ENCODE measurements around the gene ESYT2.

ESYT2 gene

DNA sequence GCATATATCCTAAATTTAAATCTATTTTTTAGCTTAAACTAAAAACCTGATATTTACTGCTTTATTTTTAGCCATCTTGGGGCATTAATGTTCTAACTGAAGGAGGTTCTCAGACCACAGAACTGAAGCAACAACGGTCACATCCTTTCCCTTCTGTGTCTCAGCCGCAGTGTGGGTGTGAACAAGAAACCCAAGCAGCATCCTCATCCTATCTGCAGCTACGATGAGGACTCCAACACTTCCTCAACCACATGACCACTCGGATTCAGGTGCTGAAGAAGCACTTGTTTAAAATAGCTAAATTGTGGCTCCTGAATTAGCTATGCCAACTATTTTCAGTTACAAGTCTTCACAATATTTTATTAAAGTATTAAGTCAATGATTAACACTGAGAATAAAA is 5.3 kb downstream of the ESYT2 start:
- DNase-seq (ENCODE audit: low spot score), result no peak

DNA sequence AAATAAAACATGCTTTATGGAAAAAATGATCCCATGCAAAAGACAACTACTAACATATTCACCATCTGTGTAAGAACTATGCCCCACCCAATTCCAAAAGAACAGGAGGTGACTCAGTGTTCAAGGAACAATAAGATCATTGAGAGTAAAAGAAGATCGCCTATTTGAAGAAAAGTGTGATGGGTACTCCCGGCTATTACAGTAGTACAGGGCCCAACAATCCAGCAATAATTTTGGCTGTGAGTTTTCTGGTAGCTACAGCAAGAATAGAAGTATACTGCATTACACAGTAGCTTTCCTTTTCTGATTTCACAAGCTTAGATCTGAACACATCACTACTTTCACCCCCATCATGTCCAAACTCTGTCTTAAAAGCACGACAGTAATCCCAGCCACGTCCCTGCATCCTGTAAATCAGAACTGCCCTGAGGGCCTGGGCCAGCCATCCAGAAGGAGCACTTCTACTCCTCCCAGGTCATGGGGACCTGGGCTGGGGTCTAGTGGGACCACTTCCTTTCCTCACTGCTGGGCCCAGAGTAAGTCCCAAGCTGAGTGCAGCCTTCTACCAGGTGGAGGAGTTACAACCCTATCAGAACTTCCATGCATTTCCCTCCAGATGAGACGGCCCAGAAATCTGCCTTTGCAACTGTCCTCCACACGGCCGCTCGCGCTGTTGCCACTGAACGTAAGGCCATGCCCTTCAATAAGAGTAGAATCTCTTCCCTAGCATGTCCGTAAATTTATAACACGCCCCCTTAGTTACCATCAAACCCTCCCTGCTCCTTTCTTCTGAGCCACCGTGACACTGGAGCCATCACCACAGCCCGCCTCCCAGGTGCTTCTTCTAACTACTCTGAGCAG is 7.9 kb downstream of the ESYT2 start:
- peak; percentile 30 for DNase-seq (ENCODE audit: low spot score)

DNA sequence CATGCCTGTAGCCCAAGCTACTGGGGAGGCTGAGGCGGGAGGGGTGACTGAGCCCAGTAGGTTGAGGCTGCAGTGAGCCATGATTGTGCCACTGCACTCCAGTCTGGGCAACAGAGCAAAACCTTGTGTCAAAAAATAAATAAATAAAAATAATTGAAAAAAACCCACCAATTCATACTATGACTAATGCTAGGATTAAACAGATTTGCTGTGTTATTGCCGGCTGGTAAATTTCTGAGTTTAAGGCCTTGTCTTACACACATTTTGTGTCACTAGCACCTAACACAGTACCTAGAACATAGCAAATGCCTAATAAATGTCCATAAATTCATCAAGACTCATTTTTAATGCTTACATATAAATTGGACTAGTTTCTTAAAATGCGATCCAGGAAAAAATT is 8.7 kb downstream of the ESYT2 start:
- DNase-seq (ENCODE audit: low spot score), result no peak

DNA sequence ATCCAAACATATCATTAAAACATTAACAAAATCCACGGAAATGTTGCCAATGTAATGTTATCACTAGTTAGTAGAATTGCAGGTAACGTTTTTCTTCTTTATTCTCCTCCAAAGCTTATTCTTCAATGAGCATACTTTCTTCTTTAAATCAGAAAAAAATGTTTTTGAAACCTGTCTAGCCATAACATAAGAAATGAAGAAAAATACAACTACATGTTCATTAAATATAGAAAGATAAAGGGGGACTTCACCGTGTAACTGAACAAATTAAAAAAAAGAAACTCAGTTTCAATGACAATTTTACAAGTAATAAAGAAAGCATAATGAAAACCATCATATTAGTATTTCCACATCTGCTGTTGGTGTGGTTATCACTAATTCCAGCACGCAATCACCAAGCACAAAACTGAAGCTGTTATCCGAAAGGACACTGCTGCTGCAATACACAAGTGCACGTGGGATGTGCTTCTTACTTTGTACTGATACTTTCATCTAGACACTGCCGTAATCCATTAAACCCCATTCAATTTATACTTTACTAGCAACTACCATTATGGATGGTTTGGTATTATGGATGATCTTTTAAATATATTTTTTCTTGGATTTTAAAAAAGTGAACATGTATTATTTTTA is 9.6 kb downstream of the ESYT2 start:
- DNase-seq (ENCODE audit: low spot score), result peak; percentile 59

DNA sequence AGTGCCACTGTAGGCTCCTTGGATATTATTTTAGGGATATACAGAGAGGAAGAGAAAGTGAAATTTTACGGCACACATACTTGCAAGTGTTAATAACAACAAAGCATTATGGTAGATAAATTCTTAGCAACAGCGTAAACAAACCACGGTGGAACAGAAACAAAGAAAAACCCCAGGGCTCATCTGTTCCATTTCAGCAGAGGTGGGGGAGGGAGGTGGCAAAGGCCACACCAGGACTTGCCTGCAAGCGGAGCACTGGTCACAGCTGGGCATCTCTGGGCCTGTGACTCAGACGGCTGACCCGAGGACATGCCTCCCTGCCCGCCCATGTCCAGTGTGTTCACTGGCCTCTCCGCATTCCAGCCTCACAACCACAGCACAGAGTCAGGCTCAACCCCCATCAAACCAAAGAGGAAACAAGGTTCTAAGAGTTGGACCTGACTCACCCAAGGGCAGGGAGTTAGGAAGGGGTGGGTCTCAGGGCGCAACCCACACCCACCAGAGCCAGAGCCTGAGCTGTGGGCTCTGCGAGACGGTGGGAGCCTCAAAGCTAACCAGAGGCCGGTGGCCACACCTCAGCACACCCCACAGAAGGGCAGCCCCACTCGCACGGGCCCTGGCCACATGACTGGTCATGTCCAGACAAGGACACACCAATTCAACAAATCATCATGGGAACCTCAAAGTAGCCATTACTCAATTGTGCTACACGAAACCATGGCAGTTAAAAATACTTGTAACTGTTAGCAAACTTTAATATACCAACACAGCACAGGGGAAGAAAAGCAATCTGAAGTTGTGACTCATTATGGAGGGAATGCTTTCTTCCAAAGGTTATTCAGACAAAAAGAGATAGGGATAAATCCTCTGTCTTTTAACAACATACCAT is 10.7 kb downstream of the ESYT2 start:
- DNase-seq (ENCODE audit: low spot score), result peak; percentile 20

DNA sequence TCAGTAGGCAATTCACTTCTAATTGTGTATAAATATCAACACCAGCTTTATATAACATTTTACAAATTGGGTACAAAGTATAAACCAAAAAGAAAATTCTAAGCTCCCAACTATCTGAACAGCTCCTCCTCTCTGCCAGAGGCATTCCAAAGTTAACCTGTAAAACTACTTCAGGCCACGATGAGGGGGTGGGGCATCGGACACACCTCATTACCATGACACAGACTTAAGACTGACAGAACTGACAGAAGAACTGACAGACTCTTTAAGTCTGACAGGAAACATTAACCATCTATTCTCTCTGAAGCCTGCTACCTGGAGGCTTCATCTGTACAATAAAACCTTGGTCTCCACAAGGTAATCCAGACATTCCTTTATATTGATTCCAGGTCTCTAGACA is 12.3 kb downstream of the ESYT2 start:
- DNase-seq (ENCODE audit: low spot score), result no peak

DNA sequence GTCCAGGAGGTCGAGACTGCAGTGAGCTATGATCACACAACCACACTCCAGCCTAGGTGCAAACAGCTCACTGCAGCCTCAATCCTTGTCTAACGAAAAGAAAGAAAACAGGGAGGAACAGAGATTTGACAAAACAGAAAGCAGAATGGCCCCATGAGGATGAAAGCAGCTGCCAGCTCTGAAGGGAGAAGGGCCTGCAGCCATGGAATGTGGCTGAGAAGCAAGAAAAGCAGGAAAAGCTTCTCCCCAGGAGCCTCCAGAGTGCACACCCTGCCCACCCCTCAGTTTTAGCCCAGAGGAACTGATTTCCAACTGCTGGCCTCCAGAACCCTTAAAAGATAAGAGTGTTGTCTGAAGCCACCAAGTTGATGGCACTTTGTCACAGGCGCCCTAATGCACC is 13.0 kb downstream of the ESYT2 start:
- no peak for DNase-seq (ENCODE audit: low spot score)

DNA sequence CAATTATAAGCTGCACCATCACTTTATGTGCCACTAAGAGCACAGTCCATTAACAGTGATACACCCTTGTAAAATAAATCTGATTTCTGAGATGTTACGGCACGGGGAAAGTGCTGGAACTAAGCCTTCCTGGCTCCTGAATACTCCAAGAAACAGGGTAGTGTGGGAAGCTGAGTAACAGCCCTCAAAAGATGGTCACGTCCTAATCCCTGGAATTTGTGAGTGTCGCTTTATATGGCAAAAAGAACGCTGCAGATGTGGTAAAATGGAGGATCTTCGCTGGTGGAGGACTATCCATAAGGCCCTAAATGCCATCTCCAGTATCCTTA is 13.5 kb downstream of the ESYT2 start:
- no peak for DNase-seq (ENCODE audit: low spot score)

DNA sequence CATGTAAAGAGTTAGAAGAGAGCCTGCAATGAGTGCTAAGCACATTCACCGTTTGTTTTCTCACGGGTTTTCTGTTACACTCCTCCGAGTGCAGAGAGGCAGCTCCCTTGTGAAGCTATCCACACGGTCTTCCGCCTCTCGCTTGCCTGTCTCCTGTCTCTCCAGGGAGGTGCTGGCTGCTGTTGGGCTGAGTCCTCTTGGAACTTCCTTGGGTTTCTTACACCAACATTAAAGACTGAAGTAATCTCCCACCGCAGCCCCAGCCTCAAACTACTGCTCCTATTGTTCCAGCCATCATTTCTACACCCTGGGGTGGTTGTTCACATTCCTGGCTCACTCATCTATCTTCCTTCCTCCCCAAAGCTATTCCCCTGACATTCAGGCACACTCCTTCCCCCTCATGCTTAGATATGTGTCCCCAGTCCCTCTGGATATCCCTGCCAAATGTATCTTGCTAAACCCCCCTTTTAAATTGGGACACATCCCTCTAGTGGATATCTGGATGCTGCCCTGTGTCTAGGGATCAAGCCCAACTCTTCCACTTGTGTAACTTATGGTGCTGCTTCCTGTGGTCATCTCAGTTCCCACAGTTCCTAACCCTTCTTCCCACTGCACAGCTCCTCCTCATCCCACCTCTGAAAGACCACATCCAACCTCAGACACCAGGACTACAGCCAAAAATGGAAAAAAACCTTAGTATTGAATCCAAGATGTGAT is 14.1 kb downstream of the ESYT2 start:
- no peak for DNase-seq (ENCODE audit: low spot score)

DNA sequence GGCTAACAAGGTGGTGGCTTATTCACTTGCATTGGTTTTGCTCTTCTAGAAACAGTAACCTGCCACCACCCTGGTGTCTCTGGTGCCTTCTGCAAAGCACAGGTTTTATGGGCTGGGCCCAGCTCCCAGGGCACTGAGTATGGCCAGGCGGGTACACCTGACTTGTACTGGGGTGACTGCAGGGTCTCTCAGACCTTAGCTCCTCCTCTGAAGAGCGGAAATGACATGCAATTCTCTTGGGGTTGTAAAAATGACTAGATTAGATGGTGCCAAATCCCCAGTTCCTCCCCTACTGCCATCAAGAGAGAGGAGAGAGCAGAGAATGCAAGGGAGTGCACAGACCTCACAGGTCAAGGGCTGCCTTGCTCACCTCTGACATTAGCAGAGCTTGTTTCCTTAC is 14.7 kb downstream of the ESYT2 start:
- no peak for DNase-seq (ENCODE audit: low spot score)

DNA sequence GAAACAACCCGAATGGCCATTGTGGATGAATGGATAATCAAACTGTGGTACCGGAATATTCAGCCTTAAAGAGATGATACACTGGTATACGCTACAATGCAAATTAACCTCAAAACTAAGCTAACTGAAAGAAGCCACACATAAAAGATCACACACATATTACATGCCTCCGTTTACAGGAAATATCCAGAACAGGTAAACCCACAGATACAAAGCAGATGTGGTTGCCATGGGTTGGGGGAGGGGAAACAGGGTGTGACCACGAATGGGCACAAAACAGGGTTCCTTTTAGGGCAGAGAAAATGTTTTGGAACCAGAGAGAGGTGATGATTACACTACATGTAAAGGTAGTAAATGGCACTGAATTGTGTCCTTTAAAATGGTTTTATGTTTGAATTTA is 16.6 kb downstream of the ESYT2 start:
- DNase-seq (ENCODE audit: low spot score), result no peak

DNA sequence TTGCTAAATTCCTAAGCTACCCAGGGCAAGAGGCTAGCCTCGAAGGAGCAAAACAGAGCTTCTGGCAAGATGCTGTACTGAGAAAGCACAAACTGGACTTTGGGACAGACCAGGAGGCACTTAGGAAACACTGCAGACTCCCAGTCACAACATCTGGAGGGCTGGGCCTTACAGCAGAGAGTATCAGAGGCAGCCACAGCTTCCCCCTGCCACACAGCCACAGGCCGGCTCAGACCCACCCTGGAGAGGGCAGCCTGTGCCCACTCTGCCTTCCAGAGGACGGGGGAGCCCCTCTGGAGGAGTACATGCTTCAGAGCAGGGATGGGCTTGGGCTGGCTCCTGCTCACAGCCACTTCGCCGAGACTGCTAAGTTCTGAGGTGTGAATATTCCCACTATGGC is 17.4 kb downstream of the ESYT2 start:
- no peak for DNase-seq (ENCODE audit: low spot score)

DNA sequence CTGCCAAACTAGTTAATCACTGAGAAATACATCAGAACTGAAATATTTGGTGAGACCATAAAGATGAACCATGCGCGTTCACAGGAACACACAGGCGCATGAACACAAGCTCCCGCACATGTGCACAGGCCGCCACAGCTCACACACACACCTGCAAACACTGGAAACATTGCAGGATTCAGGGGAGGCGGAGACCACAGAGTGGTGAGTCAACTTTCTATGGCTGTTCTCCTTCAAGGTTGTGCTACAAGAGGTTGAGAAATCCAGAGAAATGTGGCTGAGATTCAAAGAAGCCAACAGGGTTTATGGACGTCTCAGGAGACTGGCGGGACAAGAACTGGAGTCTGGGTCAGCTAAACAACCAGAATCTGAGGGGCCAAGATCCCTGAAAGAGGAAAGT is 17.8 kb downstream of the ESYT2 start:
- DNase-seq (ENCODE audit: low spot score), result no peak

DNA sequence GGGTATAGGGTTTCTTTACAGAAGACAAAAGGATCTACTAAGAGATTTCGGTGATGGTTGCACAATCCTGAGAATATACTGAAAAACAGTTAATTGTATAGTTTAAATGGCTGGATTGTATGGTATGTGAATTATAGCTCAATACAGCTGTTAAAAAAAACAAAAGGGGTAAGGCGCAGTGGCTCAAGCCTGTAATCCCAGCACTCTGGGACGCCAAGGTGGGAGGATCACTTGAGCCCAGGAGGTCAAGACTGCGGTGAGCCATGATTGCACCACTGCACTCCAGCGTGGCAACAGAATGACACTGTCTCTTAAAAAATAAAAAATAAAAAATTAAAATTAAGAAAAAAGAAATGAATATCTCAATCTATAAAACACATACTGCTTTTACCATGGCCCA is 18.5 kb downstream of the ESYT2 start:
- no peak for DNase-seq (ENCODE audit: low spot score)

DNA sequence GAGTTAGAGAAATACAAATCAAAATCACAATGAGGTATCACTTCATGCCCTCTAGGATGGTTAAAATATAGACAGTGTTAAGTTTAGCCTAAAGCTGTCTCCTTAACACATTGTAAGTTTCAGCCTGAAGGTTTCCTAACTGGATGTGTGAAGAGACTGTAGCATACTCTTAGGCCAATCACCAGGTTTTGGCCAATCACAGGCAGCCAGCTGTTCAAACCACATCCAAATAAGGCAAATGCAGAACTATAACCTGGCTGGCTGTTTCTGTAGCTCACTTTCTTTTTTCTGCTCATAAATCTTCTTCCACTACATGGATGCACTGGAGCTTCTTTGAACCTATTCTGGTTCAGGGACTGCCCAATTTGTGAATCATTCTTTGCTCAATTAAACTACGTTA is 19.7 kb downstream of the ESYT2 start:
- no peak for DNase-seq (ENCODE audit: low spot score)

DNA sequence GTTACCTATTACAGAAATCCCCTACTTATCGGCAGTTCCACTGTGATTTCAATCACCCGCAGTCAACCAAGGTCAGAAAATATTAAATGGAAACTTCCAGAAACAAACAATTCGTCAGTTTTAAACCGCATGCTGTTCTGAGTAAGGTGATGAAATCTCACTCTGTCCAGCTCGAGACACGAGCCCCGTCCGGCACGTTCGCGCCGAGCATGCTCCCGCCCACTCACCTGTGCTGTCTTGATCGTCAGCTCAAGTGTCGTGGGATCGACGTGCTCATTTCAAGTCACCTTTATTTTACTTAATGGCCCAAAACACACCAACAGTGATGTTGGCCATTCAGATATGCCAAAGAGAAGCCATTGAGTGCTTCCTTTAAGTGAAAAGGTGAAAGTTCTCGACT is 21.2 kb downstream of the ESYT2 start:
- DNase-seq (ENCODE audit: low spot score), result no peak

DNA sequence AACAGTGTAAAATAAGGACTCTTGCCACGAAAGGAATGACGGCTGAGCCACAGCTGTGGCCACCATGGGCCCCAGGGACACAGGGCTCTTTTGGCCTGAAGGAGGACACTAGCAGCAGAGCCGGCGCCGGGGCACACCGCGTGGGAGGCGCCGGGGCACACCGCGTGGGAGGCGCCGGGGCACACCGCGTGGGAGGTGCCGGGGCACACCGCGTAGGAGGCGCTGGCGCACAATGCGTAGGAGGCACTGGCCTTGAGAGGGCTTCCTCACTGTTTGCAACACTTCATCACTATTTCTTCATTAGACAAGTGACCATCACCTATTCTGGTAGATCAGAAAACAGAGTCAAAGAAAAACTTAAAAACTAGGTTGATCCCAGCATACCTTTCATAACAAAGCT is 23.4 kb downstream of the ESYT2 start:
- no peak for DNase-seq (ENCODE audit: low spot score)

DNA sequence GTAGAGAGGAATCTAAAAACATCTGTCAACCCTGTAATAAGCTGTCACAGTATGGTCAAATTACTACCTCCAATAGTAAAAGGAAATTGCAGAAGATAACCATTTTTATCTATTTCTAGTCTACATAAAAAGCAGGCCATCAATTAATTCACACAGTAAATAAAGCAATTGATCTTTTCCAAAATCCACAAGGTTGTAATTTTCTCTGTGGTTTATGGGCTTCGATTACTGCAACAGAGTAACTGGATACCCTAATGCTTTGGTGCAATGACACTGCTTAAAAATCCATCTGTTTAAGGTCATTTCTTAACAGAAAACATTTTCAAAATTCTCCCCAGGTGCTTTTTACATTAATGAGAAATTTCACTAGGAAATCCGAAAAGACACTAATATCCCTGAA is 23.9 kb downstream of the ESYT2 start:
- DNase-seq (ENCODE audit: low spot score), result no peak

DNA sequence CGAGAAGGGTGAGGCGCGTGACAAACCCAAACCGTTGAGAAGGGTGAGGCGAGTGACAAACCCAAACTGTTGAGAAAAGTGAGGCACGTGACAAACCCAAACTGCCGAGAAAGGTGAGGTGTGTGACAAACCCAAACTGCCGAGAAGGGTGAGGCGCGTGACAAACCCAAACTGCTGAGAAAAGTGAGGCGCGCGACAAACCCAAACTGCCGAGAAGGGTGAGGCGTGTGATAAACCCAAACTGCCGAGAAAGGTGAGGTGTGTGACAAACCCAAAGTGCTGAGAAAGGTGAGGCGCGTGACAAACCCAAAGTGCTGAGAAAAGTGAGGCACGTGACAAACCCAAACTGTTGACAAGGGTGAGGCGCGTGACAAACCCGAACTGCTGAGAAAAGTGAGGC is 25.0 kb downstream of the ESYT2 start:
- DNase-seq (ENCODE audit: low spot score), result no peak

DNA sequence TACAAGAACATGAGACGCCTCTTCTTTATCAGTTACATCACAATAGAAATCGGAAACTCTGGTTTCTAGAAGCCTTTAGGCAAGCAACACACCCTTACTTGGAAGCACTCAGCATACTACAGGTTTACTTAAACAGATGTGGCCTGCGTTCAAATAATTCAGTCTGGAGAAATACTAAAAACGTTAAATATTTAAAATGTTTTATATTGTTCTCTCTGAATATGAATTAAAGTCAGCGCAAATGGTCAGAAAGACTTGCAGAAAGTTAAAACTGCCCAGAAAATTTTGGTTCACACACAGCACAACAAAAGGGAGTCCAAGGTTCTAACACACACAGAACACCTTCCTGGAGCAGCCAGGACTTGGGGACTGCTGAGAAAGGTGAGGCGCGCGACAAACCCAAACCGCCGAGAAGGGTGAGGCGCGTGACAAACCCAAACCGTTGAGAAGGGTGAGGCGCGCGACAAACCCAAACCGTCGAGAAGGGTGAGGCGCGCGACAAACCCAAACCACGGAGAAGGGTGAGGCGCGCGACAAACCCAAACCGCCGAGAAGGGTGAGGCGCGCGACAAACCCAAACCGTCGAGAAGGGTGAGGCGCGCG is 25.8 kb downstream of the ESYT2 start:
- DNase-seq (ENCODE audit: low spot score), result no peak

DNA sequence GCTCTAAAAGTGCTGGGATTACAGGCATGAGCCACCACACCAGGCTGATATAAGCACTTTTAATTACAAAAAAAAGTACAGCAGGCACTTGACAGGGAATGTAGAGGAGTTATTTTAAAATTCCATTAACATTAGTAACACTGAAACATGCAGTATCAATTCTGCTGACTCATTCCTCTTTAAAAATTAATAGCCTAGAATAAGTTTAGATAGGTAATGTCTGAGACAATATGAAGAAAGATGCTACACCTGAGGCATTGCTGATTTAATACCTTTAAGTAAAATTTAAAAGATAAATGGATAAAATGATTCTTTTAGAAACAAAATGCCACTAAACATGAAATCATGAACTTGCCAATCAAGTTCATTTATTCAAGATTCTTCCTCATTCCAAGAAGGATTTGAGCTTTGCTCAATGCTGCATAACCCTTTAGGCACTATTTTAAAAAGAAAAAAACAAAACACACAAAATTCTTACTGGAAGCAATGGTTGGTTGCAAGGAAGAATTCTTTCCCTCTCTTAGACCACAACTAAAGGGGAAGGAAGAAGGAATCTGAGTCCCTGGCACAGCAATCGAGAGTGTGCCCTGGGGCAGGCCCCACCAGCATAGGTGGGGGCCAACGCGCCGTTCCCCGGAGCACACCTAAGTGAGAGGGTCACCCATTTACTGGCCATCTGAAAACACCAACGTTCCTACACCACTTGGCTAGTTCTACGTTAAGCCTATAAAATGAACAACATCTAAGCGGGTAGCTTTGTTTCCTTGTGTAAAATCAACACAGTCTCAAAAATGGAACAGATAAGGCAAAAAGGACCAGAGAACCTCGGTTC is 26.6 kb downstream of the ESYT2 start:
- DNase-seq (ENCODE audit: low spot score), result no peak

Measured in hematopoietic multipotent progenitor cell treated with erythropoietin and hydrocortisone succinate and interleukin-3 and kit ligand, for 15 days (in vitro differentiated cells).